K562 (cell line): Measurements from ENCODE around the gene HDAC5. TPM values are rescaled to one million over a fixed set of nuclear protein-coding genes. Genes with fewer than 3 reads are reported as not detected.

ENCODE experiments used
- BRD4 ChIP-seq: fragments of 200-600 bp; sonication (generic); IDR thresholded peaks from 2 replicates; pipeline ENCODE4 v1.6.1; 2017; ENCODE audit warnings: inconsistent platforms
- CBFB ChIP-seq: sonication (generic); formaldehyde crosslinking; IDR thresholded peaks from 2 replicates; pipeline ENCODE4 v1.4.0; 2020; ENCODE audit warnings: mild to moderate bottlenecking, missing genetic modification reagents
- CBX3 ChIP-seq, 2 experiments: IDR thresholded peaks; 1 replicate in 1 of 2; 2 replicates in 1 of 2; pipeline ENCODE4 v1.6.1; 2012; ENCODE audit warnings: inconsistent platforms in 2 of 2, low read length in 2 of 2, borderline replicate concordance in 1 of 2, control low read depth in 1 of 2
- ELF2 ChIP-seq: fragments of 250-450 bp; sonication (Bioruptor Pico); IDR thresholded peaks from 2 replicates; pipeline ENCODE4 v1.5.0; 2021; ENCODE audit warnings: mild to moderate bottlenecking
- GTF2F1 ChIP-seq: IDR thresholded peaks from 2 replicates; pipeline ENCODE4 v1.6.1; 2011; ENCODE audit warnings: low read depth, low read length, improper control_type of control experiment
- KLF13 ChIP-seq: fragments of 450-650 bp; IDR thresholded peaks from 2 replicates; pipeline ENCODE4 v1.6.1; 2016; ENCODE audit warnings: missing genetic modification characterization, low read depth, mild to moderate bottlenecking, missing compliant biosample characterization, moderate library complexity, borderline replicate concordance
- NCOR1 ChIP-seq: fragments of 450-650 bp; IDR thresholded peaks from 2 replicates; pipeline ENCODE4 v1.6.1; 2016; ENCODE audit warnings: mild to moderate bottlenecking, moderate library complexity
- NR2F6 ChIP-seq: fragments of 450-650 bp; formaldehyde crosslinking; IDR thresholded peaks from 2 replicates; pipeline ENCODE4 v1.4.0; 2020; ENCODE audit warnings: mild to moderate bottlenecking
- PTRF ChIP-seq: fragments of 450-650 bp; IDR thresholded peaks from 2 replicates; pipeline ENCODE4 v1.6.1; 2016; ENCODE audit warnings: mild to moderate bottlenecking, missing genetic modification characterization, missing compliant biosample characterization
- RBM15 ChIP-seq: fragments of 200-400 bp; formaldehyde crosslinking; IDR thresholded peaks from 2 replicates; pipeline ENCODE4 v1.6.1; 2018; ENCODE audit warnings: mild to moderate bottlenecking, low read length, moderate library complexity; ENCODE audit not compliant: insufficient read depth
- XRCC5 ChIP-seq: fragments of 200-400 bp; formaldehyde crosslinking; IDR thresholded peaks from 2 replicates; pipeline ENCODE4 v1.6.1; 2017; ENCODE audit warnings: low read depth, mild to moderate bottlenecking, low read length
- ZNF253 ChIP-seq: fragments of 250-450 bp; sonication (Bioruptor Pico); conservative IDR thresholded peaks from 2 replicates; pipeline ENCODE4 v1.6.1; 2021; ENCODE audit warnings: mild to moderate bottlenecking
- ZNF311 ChIP-seq: fragments of 250-450 bp; sonication (Bioruptor Pico); IDR thresholded peaks from 2 replicates; pipeline ENCODE4 v1.4.0; 2020; ENCODE audit warnings: mild to moderate bottlenecking, moderate library complexity
- ZNF436 ChIP-seq: fragments of 250-450, 450-650 bp; sonication (Bioruptor Pico); formaldehyde crosslinking; IDR thresholded peaks from 2 replicates; pipeline ENCODE4 v1.7.0; 2020; ENCODE audit warnings: mild to moderate bottlenecking
- ZNF778 ChIP-seq: fragments of 450-650 bp; formaldehyde crosslinking; IDR thresholded peaks from 2 replicates; pipeline ENCODE4 v1.4.0; 2020; ENCODE audit warnings: mild to moderate bottlenecking, moderate library complexity
- polyA plus RNA-seq, 8 experiments: library from polyadenylated mRNA; depleted of rRNA in 4 of 8; stranded (reverse) in 5 of 8; unstranded in 3 of 8; fragments of >200 nt; fragmentation: Nextera tagmentation in 2 of 8; fragmentation: Illumina TruSeq in 1 of 8; extraction: Ambion mirVana in 2 of 8; extraction: Trizol in 1 of 8; gene quantifications; 2 replicates each; pipeline versions ENCODE4 v1.2.1 to v1.2.3, GENCODE V29; 2011 to 2014; ENCODE audit warnings: inconsistent platforms in 1 of 8, missing spikeins in 1 of 8
- total RNA-seq, 7 experiments: library from RNA; depleted of rRNA in 6 of 7; stranded (reverse); fragments of >200 nt in 6 of 7; fragmentation: Illumina TruSeq in 2 of 7; extraction: Trizol in 2 of 7; gene quantifications; 2 replicates each; pipeline versions ENCODE4 v1.2.1 to v1.2.3, GENCODE V29; 2011 to 2021; ENCODE audit warnings: low replicate concordance in 1 of 7
- TF ChIP-seq, protein P1 (sequence below): fragments of 450-650 bp; IDR thresholded peaks from 2 replicates; pipeline ENCODE4 v1.7.1; 2018; ENCODE audit warnings: mild to moderate bottlenecking, low read depth; ENCODE audit not compliant: partially characterized antibody
- TF ChIP-seq, protein P2 (sequence below): fragments of 450-650 bp; formaldehyde crosslinking; IDR thresholded peaks from 2 replicates; pipeline ENCODE4 v1.4.0; 2020; ENCODE audit warnings: mild to moderate bottlenecking, moderate library complexity
- TF ChIP-seq, protein P3 (sequence below): fragments of 250-450 bp; sonication (Bioruptor Pico); IDR thresholded peaks from 2 replicates; pipeline ENCODE4 v1.5.0; 2021
- TF ChIP-seq, protein P4 (sequence below): IDR thresholded peaks from 3 replicates; pipeline ENCODE4 v1.6.1; 2011; ENCODE audit warnings: borderline replicate concordance, mild to moderate bottlenecking, moderate library complexity; ENCODE audit not compliant: insufficient read length; ENCODE audit errors: extremely low read depth

Gene HDAC5
- total and polyA plus RNA-seq, 9 of the 15 experiments (the other 6 are each of a cell fraction or from before 2014, with no cell fraction given) = 0.45 to 26.2 (median 16.4) TPM

DNA sequence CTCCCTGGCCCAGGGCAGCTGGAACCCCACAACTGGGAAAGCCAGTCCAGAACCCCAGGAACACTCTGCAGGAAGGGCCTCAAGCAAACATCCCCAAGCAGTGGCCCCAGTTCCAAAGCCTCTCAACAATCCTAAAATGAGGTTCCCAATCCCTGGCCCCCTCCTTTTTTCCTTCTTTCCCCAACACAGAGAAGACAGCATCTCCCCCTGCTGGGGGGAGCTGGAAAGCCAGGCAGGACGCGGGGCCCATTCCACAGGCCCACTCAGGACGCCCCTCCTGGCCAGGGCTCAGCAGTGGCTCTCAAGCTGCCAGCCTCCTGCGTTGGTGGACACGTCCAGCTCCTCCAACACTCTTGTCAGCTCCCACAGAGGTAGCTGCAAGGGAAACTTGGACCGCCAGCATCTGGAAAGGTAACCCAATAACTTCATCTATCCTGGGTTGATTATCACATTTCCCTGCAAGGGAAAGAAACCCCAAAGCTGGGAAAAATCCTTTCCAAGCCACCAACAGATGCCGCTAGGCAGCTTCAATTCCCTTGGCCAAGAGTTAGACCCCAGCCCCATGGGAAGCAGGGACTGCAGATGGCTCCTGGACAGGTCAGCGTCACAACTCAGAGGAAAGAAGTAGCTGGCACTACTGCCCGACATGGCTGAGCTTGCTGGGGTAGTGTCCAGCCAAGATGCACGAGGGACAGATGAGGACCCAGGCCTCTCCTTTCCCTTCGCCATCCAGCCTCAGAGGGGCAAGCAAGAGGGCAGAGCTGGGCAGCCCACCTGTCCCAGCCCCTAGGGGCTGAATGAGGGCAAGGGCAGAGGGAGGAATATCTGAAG lies 7.6 kb downstream of the HDAC5 start (continued):
- TF ChIP-seq, protein P1, sequence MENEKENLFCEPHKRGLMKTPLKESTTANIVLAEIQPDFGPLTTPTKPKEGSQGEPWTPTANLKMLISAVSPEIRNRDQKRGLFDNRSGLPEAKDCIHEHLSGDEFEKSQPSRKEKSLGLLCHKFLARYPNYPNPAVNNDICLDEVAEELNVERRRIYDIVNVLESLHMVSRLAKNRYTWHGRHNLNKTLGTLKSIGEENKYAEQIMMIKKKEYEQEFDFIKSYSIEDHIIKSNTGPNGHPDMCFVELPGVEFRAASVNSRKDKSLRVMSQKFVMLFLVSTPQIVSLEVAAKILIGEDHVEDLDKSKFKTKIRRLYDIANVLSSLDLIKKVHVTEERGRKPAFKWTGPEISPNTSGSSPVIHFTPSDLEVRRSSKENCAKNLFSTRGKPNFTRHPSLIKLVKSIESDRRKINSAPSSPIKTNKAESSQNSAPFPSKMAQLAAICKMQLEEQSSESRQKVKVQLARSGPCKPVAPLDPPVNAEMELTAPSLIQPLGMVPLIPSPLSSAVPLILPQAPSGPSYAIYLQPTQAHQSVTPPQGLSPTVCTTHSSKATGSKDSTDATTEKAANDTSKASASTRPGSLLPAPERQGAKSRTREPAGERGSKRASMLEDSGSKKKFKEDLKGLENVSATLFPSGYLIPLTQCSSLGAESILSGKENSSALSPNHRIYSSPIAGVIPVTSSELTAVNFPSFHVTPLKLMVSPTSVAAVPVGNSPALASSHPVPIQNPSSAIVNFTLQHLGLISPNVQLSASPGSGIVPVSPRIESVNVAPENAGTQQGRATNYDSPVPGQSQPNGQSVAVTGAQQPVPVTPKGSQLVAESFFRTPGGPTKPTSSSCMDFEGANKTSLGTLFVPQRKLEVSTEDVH = no peak
- TF ChIP-seq KLF13 (no peak), ZNF436 (CRISPR knock-in tag) (no peak), ZNF253 (CRISPR knock-in tag) (no peak), XRCC5 (peak; percentile 25; the same call in 1 of the 2 replicates), ZNF778 (CRISPR knock-in tag) (no peak), RBM15 (no peak), CBX3 (IDR thresholded peaks at IDR 0.05; ENCODE audit: borderline replicate concordance in 1 of 2, low read length in 2 of 2) (no peak), NCOR1 (no peak), PTRF (tag) (no peak), ELF2 (CRISPR knock-in tag) (no peak), GTF2F1 (no peak), BRD4 (no peak), ZNF311 (CRISPR knock-in tag) (no peak), NR2F6 (CRISPR knock-in tag) (no peak), CBFB (CRISPR knock-in tag) (no peak)
- TF ChIP-seq, protein P2, sequence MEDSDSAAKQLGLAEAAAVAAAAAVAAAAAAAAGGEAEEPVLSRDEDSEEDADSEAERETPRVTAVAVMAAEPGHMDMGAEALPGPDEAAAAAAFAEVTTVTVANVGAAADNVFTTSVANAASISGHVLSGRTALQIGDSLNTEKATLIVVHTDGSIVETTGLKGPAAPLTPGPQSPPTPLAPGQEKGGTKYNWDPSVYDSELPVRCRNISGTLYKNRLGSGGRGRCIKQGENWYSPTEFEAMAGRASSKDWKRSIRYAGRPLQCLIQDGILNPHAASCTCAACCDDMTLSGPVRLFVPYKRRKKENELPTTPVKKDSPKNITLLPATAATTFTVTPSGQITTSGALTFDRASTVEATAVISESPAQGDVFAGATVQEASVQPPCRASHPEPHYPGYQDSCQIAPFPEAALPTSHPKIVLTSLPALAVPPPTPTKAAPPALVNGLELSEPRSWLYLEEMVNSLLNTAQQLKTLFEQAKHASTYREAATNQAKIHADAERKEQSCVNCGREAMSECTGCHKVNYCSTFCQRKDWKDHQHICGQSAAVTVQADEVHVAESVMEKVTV (CRISPR knock-in tag) = 0 out of 2 replicates have a peak, but pooled peaks have one; percentile 10
- TF ChIP-seq, protein P3, sequence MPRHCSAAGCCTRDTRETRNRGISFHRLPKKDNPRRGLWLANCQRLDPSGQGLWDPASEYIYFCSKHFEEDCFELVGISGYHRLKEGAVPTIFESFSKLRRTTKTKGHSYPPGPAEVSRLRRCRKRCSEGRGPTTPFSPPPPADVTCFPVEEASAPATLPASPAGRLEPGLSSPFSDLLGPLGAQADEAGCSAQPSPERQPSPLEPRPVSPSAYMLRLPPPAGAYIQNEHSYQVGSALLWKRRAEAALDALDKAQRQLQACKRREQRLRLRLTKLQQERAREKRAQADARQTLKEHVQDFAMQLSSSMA (CRISPR knock-in tag) = no peak
- TF ChIP-seq, protein P4, sequence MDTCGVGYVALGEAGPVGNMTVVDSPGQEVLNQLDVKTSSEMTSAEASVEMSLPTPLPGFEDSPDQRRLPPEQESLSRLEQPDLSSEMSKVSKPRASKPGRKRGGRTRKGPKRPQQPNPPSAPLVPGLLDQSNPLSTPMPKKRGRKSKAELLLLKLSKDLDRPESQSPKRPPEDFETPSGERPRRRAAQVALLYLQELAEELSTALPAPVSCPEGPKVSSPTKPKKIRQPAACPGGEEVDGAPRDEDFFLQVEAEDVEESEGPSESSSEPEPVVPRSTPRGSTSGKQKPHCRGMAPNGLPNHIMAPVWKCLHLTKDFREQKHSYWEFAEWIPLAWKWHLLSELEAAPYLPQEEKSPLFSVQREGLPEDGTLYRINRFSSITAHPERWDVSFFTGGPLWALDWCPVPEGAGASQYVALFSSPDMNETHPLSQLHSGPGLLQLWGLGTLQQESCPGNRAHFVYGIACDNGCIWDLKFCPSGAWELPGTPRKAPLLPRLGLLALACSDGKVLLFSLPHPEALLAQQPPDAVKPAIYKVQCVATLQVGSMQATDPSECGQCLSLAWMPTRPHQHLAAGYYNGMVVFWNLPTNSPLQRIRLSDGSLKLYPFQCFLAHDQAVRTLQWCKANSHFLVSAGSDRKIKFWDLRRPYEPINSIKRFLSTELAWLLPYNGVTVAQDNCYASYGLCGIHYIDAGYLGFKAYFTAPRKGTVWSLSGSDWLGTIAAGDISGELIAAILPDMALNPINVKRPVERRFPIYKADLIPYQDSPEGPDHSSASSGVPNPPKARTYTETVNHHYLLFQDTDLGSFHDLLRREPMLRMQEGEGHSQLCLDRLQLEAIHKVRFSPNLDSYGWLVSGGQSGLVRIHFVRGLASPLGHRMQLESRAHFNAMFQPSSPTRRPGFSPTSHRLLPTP = no peak
